HEK293 (cell line): ENCODE results near the gene EVC.

ENCODE experiments used
- KLF10 ChIP-seq: fragments of 450-650 bp; IDR thresholded peaks from 2 replicates; pipeline ENCODE4 v1.5.1; 2018; ENCODE audit warnings: missing biosample characterization, mild to moderate bottlenecking, missing genetic modification characterization
- ZNF114 ChIP-seq: fragments of 450-650 bp; formaldehyde crosslinking; IDR thresholded peaks from 2 replicates; pipeline ENCODE4 v1.5.0; 2017; ENCODE audit warnings: missing biosample characterization, missing genetic modification characterization
- TF ChIP-seq, protein P1 (sequence below): fragments of 450-650 bp; formaldehyde crosslinking; IDR thresholded peaks from 2 replicates; pipeline ENCODE4 v1.5.1; 2016; ENCODE audit warnings: missing biosample characterization, missing genetic modification characterization
- TF ChIP-seq, protein P2 (sequence below): fragments of 450-650 bp; formaldehyde crosslinking; IDR thresholded peaks from 2 replicates; pipeline ENCODE4 v1.5.1; 2016; ENCODE audit warnings: missing biosample characterization, missing genetic modification characterization

DNA sequence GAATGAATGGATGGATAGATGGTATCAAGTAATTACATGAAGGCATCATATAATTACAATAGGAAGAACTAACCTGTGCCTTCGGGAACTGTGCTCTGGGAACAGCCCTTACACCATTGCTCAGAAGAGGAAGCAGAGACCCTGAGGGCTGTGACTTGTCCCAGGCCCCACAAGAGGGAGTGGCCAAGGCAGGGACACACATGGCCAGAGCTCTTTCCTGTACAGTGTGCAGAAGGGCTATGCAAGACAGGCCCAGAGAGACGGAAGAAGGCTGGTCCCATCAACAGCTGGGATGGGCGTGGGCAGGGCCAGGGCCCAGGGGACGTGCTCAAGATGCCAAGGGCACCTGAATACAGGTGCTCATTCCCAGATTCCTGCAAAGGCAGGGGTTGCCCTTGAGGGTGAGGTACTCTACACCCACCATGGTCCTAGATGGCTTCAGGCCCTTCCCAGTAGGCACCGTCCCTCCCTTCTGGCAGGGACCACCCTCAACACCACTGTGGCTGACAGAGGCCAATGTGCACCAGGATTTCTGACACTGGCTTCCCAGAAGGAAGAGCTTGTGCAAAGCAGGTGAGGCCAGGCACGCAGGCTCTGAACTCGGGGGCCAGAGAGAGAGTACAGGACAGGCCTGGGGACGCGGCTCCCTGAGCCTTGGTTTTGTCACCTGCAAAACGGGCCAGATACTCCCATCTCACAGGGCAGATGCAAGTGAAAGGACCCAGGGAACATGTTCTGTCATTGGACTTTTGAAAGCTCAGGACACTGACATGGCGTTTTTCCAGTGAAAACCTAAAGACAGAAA, 4.3 kb upstream of the EVC start:
- TF ChIP-seq, protein P1, sequence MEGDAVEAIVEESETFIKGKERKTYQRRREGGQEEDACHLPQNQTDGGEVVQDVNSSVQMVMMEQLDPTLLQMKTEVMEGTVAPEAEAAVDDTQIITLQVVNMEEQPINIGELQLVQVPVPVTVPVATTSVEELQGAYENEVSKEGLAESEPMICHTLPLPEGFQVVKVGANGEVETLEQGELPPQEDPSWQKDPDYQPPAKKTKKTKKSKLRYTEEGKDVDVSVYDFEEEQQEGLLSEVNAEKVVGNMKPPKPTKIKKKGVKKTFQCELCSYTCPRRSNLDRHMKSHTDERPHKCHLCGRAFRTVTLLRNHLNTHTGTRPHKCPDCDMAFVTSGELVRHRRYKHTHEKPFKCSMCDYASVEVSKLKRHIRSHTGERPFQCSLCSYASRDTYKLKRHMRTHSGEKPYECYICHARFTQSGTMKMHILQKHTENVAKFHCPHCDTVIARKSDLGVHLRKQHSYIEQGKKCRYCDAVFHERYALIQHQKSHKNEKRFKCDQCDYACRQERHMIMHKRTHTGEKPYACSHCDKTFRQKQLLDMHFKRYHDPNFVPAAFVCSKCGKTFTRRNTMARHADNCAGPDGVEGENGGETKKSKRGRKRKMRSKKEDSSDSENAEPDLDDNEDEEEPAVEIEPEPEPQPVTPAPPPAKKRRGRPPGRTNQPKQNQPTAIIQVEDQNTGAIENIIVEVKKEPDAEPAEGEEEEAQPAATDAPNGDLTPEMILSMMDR (tag by site-specific recombination), result no peak
- TF ChIP-seq, protein P2, sequence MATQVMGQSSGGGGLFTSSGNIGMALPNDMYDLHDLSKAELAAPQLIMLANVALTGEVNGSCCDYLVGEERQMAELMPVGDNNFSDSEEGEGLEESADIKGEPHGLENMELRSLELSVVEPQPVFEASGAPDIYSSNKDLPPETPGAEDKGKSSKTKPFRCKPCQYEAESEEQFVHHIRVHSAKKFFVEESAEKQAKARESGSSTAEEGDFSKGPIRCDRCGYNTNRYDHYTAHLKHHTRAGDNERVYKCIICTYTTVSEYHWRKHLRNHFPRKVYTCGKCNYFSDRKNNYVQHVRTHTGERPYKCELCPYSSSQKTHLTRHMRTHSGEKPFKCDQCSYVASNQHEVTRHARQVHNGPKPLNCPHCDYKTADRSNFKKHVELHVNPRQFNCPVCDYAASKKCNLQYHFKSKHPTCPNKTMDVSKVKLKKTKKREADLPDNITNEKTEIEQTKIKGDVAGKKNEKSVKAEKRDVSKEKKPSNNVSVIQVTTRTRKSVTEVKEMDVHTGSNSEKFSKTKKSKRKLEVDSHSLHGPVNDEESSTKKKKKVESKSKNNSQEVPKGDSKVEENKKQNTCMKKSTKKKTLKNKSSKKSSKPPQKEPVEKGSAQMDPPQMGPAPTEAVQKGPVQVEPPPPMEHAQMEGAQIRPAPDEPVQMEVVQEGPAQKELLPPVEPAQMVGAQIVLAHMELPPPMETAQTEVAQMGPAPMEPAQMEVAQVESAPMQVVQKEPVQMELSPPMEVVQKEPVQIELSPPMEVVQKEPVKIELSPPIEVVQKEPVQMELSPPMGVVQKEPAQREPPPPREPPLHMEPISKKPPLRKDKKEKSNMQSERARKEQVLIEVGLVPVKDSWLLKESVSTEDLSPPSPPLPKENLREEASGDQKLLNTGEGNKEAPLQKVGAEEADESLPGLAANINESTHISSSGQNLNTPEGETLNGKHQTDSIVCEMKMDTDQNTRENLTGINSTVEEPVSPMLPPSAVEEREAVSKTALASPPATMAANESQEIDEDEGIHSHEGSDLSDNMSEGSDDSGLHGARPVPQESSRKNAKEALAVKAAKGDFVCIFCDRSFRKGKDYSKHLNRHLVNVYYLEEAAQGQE (tag by site-specific recombination), result no peak
- TF ChIP-seq KLF10 (tag by site-specific recombination) (no peak), ZNF114 (no peak)
